Mesenchymal stem cell (in vitro differentiated cells and primary cell): ENCODE data around the gene MUC2.

Experiments
- DNase-seq: peaks from one replicate; pipeline ENCODE4 v3.0.0-alpha.2; 2013
- H2AFZ ChIP-seq: one replicate; pipeline ENCODE4 v1.6.1; 2013; ENCODE audit warnings: low read depth, mild to moderate bottlenecking, control low read depth, inconsistent platforms, low read length, moderate library complexity
- H2AK5ac ChIP-seq: 2 replicates; pipeline ENCODE4 v1.6.1; 2013; ENCODE audit warnings: low read length, moderate library complexity, mild to moderate bottlenecking, inconsistent platforms; ENCODE audit not compliant: severe bottlenecking
- H2BK120ac ChIP-seq: one replicate; pipeline ENCODE4 v1.6.1; 2013; ENCODE audit warnings: low read depth, mild to moderate bottlenecking, inconsistent platforms, low read length, moderate library complexity
- H2BK12ac ChIP-seq, 2 experiments: one replicate each; pipeline ENCODE4 v1.6.1; 2013; ENCODE audit warnings: inconsistent platforms in 2 of 2, low read length in 2 of 2, mild to moderate bottlenecking in 2 of 2, moderate library complexity in 2 of 2, control low read depth in 1 of 2
- H2BK15ac ChIP-seq: one replicate; pipeline ENCODE4 v1.6.1; 2013; ENCODE audit warnings: mild to moderate bottlenecking, low read depth, inconsistent platforms; ENCODE audit not compliant: poor library complexity, severe bottlenecking
- H2BK5ac ChIP-seq: 2 replicates; pipeline ENCODE4 v1.6.1; 2013; ENCODE audit warnings: low read depth, mild to moderate bottlenecking, low read length, control low read depth, inconsistent platforms; ENCODE audit not compliant: poor library complexity, severe bottlenecking
- H3K14ac ChIP-seq, 2 experiments: one replicate each; pipeline ENCODE4 v1.6.1; 2013; ENCODE audit warnings: inconsistent platforms in 2 of 2, low read length in 2 of 2, control low read depth in 1 of 2, mild to moderate bottlenecking in 1 of 2, moderate library complexity in 1 of 2
- H3K18ac ChIP-seq, 2 experiments: one replicate each; pipeline ENCODE4 v1.6.1; 2013; ENCODE audit warnings: inconsistent platforms in 2 of 2, low read length in 2 of 2, control low read depth in 1 of 2, low read depth in 1 of 2, mild to moderate bottlenecking in 1 of 2
- H3K23ac ChIP-seq, 2 experiments: one replicate each; pipeline ENCODE4 v1.6.1; 2013; ENCODE audit warnings: inconsistent platforms in 2 of 2, low read length in 2 of 2, mild to moderate bottlenecking in 2 of 2, moderate library complexity in 2 of 2, control low read depth in 1 of 2
- H3K27ac ChIP-seq: 2 replicates; pipeline ENCODE4 v1.5.1; 2013; ENCODE audit warnings: mild to moderate bottlenecking, moderate library complexity, low read length, control low read depth, inconsistent platforms; ENCODE audit not compliant: poor library complexity, severe bottlenecking
- H3K27me3 ChIP-seq, 2 experiments: 2 replicates each; pipeline versions ENCODE4 v1.6.1 to v1.7.0; 2013; ENCODE audit warnings: low read length in 2 of 2, mild to moderate bottlenecking in 2 of 2, moderate library complexity in 2 of 2, control low read depth in 1 of 2, inconsistent platforms in 1 of 2; ENCODE audit not compliant: control insufficient read depth in 1 of 2, insufficient read depth in 1 of 2
- H3K36me3 ChIP-seq, 2 experiments: 2 replicates each; pipeline versions ENCODE4 v1.6.1 to v1.7.0; 2013; ENCODE audit warnings: low read length in 2 of 2, control low read depth in 1 of 2, inconsistent platforms in 1 of 2, low read depth in 1 of 2, mild to moderate bottlenecking in 1 of 2; ENCODE audit not compliant: insufficient read depth in 2 of 2, control insufficient read depth in 1 of 2
- H3K4ac ChIP-seq, 2 experiments: one replicate each; pipeline ENCODE4 v1.6.1; 2013; ENCODE audit warnings: inconsistent platforms in 2 of 2, low read length in 2 of 2, mild to moderate bottlenecking in 2 of 2, moderate library complexity in 2 of 2, control low read depth in 1 of 2, low read depth in 1 of 2
- H3K4me1 ChIP-seq: 2 replicates; pipeline ENCODE4 v1.6.1; 2013; ENCODE audit warnings: low read depth, low read length, control low read depth; ENCODE audit not compliant: control insufficient read depth, insufficient read depth
- H3K4me2 ChIP-seq: 2 replicates; pipeline ENCODE4 v1.6.1; 2013; ENCODE audit warnings: low read length, mild to moderate bottlenecking, inconsistent platforms; ENCODE audit not compliant: poor library complexity, severe bottlenecking
- H3K4me3 ChIP-seq, 2 experiments: 2 replicates each; pipeline versions ENCODE4 v1.5.1 to v1.7.0; 2013; ENCODE audit warnings: low read length in 2 of 2, mild to moderate bottlenecking in 2 of 2, control low read depth in 1 of 2, low read depth in 1 of 2; ENCODE audit not compliant: insufficient read depth in 1 of 2
- H3K79me1 ChIP-seq: replicated peaks from 2 replicates; pipeline ENCODE4 v1.6.1; 2013; ENCODE audit warnings: mild to moderate bottlenecking, control low read depth, low read length, inconsistent platforms; ENCODE audit not compliant: poor library complexity, severe bottlenecking
- H3K9ac ChIP-seq: 2 replicates; pipeline ENCODE4 v1.7.0; 2013; ENCODE audit warnings: mild to moderate bottlenecking, low read length, moderate library complexity
- H3K9me3 ChIP-seq: 2 replicates; pipeline ENCODE4 v1.7.0; 2013; ENCODE audit warnings: mild to moderate bottlenecking, low read length; ENCODE audit not compliant: control insufficient read depth
- H4K8ac ChIP-seq: one replicate; pipeline ENCODE4 v1.6.1; 2013; ENCODE audit warnings: inconsistent platforms, mild to moderate bottlenecking, low read length, moderate library complexity
- H4K91ac ChIP-seq: one replicate; pipeline ENCODE4 v1.6.1; 2013; ENCODE audit warnings: mild to moderate bottlenecking, low read length, inconsistent platforms
- WGBS: methylation state at CpG from one replicate; pipeline ENCODE4 v1.1.7; 2013; ENCODE audit warnings: mixed read lengths; 5-methylcytosine and 5-hydroxymethylcytosine counted together

The MUC2 gene

DNA sequence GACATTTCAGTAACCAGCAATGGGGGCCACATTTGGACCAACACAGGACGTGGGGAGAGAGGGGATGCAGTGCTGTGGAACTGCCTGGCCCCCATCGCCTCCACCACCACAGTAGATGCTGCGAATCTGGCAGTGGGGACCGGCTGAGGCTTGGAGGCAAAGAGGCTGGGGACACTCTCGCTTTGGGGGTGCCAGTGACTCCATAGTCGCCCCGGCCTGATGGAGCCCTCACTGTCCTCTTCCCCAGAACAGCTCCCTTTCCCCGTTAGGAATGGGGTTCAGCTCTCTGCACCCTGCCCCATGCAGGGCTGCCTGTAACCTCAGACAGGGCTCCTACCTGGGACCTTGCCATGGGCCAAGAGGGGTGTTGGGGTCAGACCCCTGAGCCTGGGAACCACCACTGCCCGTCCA, 1.8 kb upstream of the MUC2 start:
- H2BK12ac ChIP-seq, result no peak overlapping the region
- H3K18ac ChIP-seq, result no peak overlapping the region
- H2BK15ac ChIP-seq, result no peak overlapping the region
- no peak overlapping the region for H2BK120ac ChIP-seq
- H2AK5ac ChIP-seq, result no peak overlapping the region
- no peak for DNase-seq
- no peaks in the 10 kb centered on the region for H3K79me1 ChIP-seq
- no peak overlapping the region for H2BK5ac ChIP-seq
- no peak overlapping the region for H3K14ac ChIP-seq
- no peak overlapping the region for H3K9ac ChIP-seq
- H3K27me3 ChIP-seq, result peaks cover 5 to 30% of the 10 kb centered on the region in 2 experiments
- H3K4ac ChIP-seq, result no peak overlapping the region
- WGBS, result 67% methylated on average over 9 of the region's 9 CpGs
- H3K23ac ChIP-seq, result no peak overlapping the region
- no peaks in the 10 kb centered on the region for H3K9me3 ChIP-seq
- H3K4me3 ChIP-seq, result no peak overlapping the region
- no peak overlapping the region for H3K27ac ChIP-seq
- H4K91ac ChIP-seq, result no peak overlapping the region
- peaks cover 21% of the 10 kb centered on the region for H3K4me1 ChIP-seq
- H3K4me2 ChIP-seq, result no peak overlapping the region
- H4K8ac ChIP-seq, result no peak overlapping the region
- H2AFZ ChIP-seq, result no peak overlapping the region
- H3K36me3 ChIP-seq, result no peaks in the 10 kb centered on the region

DNA sequence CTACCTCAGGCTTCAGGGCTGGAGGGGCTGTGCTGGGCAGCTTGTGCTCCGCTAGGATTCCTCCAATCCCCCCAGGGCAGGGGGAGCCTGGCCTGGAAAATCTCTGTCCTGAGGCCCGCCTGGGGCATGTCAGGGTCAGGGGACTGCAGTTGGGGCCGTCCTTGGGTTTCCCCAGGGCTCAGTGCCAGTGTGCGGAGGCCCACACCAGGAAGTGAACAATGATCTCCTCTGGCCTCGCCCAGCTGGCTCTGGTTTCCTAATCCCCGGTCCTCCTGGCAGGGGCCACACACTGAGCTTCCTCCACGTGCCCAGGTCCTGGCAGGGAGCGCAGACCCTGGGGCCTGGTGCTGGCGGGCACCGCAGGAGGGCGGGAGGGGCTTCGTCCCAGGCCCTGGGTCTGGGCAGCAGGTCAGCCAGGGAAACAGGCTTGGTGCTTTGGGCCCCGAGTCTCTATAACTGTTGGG, 1.4 kb upstream of the MUC2 start:
- Histone ChIP-seq H3K9me3 (no peaks in the 10 kb centered on the region), H3K9ac (no peak overlapping the region), H3K27me3 (peaks cover 5 to 25% of the 10 kb centered on the region in 2 experiments), H2AFZ (no peak overlapping the region), H2AK5ac (no peak overlapping the region), H3K4me2 (no peak overlapping the region), H3K27ac (no peak overlapping the region), H3K36me3 (peaks cover 0 to 2% of the 10 kb centered on the region in 2 experiments), H4K8ac (no peak overlapping the region), H4K91ac (no peak overlapping the region), H2BK120ac (no peak overlapping the region), H2BK5ac (no peak overlapping the region), H3K14ac (no peak overlapping the region), H2BK15ac (no peak overlapping the region), H3K4ac (no peak overlapping the region), H3K79me1 (no peaks in the 10 kb centered on the region), H2BK12ac (no peak overlapping the region), H3K4me3 (no peak overlapping the region), H3K18ac (no peak overlapping the region), H3K4me1 (peaks cover 21% of the 10 kb centered on the region), H3K23ac (no peak overlapping the region)
- 78% methylated on average over 13 of the region's 13 CpGs for WGBS
- DNase-seq, result no peak

DNA sequence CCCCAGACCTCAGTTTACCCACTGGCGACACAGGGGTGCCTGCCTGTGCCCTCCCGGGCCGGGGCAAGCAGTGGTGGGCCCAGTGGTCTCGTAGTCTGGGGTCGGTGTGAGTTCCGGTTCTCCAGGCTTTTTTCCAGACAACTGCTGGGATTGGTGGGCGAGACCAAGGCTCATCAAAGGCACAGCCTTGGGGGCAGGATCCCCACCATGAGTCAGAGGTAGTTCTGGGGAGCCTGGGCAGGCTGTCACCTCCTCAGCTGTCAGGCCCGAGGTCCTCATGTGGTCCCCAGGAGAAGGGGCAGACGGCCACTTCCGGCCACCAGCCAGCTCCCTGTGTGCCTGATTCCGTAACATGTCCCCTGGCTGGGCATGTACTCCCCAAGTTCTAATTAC, 827 bp upstream of the MUC2 start:
- DNase-seq, result no peak
- no peak overlapping the region for H3K14ac ChIP-seq
- H3K18ac ChIP-seq, result no peak overlapping the region
- no peak overlapping the region for H4K8ac ChIP-seq
- no peak overlapping the region for H3K27ac ChIP-seq
- H2BK15ac ChIP-seq, result no peak overlapping the region
- no peak overlapping the region for H2AFZ ChIP-seq
- H2BK5ac ChIP-seq, result no peak overlapping the region
- H2AK5ac ChIP-seq, result no peak overlapping the region
- no peaks in the 10 kb centered on the region for H3K9me3 ChIP-seq
- peaks cover 21% of the 10 kb centered on the region for H3K4me1 ChIP-seq
- H2BK120ac ChIP-seq, result no peak overlapping the region
- H3K4me2 ChIP-seq, result no peak overlapping the region
- H3K79me1 ChIP-seq, result no peaks in the 10 kb centered on the region
- H3K23ac ChIP-seq, result no peak overlapping the region
- no peak overlapping the region for H3K4ac ChIP-seq
- H3K9ac ChIP-seq, result no peak overlapping the region
- H3K4me3 ChIP-seq, result no peak overlapping the region
- no peak overlapping the region for H2BK12ac ChIP-seq
- H3K27me3 ChIP-seq, result peaks cover 4 to 20% of the 10 kb centered on the region in 2 experiments
- 85% methylated on average over 11 of the region's 11 CpGs for WGBS
- no peak overlapping the region for H4K91ac ChIP-seq
- peaks cover 0 to 3% of the 10 kb centered on the region in 2 experiments for H3K36me3 ChIP-seq

DNA sequence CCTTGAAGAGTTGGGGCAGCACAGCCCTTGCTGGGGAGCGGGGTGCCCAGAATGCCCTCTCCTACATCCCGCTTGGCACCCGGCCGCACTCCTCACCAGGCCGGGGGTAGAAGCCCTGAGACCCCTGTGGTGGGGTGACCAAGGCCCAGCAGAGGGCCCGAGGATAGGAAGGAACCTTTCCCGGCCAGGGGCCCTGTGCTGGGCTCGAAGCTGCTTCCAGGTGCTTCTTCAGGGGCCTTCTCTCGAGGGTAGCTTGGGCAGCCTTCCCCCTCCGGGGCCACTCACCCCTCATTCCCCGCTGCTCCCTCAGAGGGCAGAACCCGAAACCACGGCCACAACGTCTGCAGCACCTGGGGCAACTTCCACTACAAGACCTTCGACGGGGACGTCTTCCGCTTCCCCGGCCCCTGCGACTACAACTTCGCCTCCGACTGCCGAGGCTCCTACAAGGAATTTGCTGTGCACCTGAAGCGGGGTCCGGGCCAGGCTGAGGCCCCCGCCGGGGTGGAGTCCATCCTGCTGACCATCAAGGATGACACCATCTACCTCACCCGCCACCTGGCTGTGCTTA, 752 bp downstream of the MUC2 start:
- no peak overlapping the region for H4K91ac ChIP-seq
- no peak overlapping the region for H3K27ac ChIP-seq
- WGBS, result 87% methylated on average over 28 of the region's 28 CpGs
- no peak overlapping the region for H2BK5ac ChIP-seq
- no peak overlapping the region for H3K18ac ChIP-seq
- H3K4me3 ChIP-seq, result no peak overlapping the region
- no peak for DNase-seq
- H3K4ac ChIP-seq, result no peak overlapping the region
- H3K79me1 ChIP-seq, result no peaks in the 10 kb centered on the region
- H3K23ac ChIP-seq, result no peak overlapping the region
- H3K36me3 ChIP-seq, result peaks cover 0 to 3% of the 10 kb centered on the region in 2 experiments
- no peak overlapping the region for H3K14ac ChIP-seq
- H2BK120ac ChIP-seq, result no peak overlapping the region
- no peak overlapping the region for H3K4me2 ChIP-seq
- no peaks in the 10 kb centered on the region for H3K9me3 ChIP-seq
- H3K9ac ChIP-seq, result no peak overlapping the region
- no peak overlapping the region for H2BK12ac ChIP-seq
- no peak overlapping the region for H2BK15ac ChIP-seq
- no peak overlapping the region for H2AK5ac ChIP-seq
- no peak overlapping the region for H2AFZ ChIP-seq
- H3K4me1 ChIP-seq, result peaks cover 21% of the 10 kb centered on the region
- no peak overlapping the region for H4K8ac ChIP-seq
- peaks cover 0 to 18% of the 10 kb centered on the region in 2 experiments for H3K27me3 ChIP-seq
